ENCODE results near the gene ZFYVE28.

ZFYVE28 gene

GRCh38 chr4:2402048-2402842, 16.2 kb downstream of the ZFYVE28 start:
- TF ChIP-seq CTCF (IDR thresholded peaks at IDR 0.05; ENCODE audit: low read depth, low read length), result no peak
- no peak for DNase-seq (ENCODE audit: extremely low read depth, low read depth)

- TF ChIP-seq CTCF (IDR thresholded peaks at IDR 0.05; ENCODE audit: low read depth, low read length), result no peak
Measured at GRCh38 chr4:2401610-2401983, 16.8 kb downstream of the ZFYVE28 start.

GRCh38 chr4:2400841-2401609, 17.4 kb downstream of the ZFYVE28 start:
- no peak for DNase-seq (ENCODE audit: extremely low read depth, low read depth)

More at GRCh38 chr4:2401610-2401983, 16.8 kb downstream of the ZFYVE28 start:
- DNase-seq (ENCODE audit: extremely low read depth, low read depth), result no peak

GRCh38 chr4:2399631-2400190, 18.7 kb downstream of the ZFYVE28 start:
- no peak for TF ChIP-seq CTCF (IDR thresholded peaks at IDR 0.05; ENCODE audit: low read depth, low read length)
- no peak for DNase-seq (ENCODE audit: extremely low read depth, low read depth)

More at GRCh38 chr4:2400841-2401609, 17.4 kb downstream of the ZFYVE28 start:
- no peak for TF ChIP-seq CTCF (IDR thresholded peaks at IDR 0.05; ENCODE audit: low read depth, low read length)

GRCh38 chr4:2399216-2399615, 19.2 kb downstream of the ZFYVE28 start:
- no peak for DNase-seq (ENCODE audit: extremely low read depth, low read depth)
- TF ChIP-seq CTCF (IDR thresholded peaks at IDR 0.05; ENCODE audit: low read depth, low read length), result no peak

- TF ChIP-seq CTCF (IDR thresholded peaks at IDR 0.05; ENCODE audit: low read depth, low read length), result no peak
- DNase-seq (ENCODE audit: extremely low read depth, low read depth), result no peak
Measured at GRCh38 chr4:2397596-2398379, 20.7 kb downstream of the ZFYVE28 start.

Measured in AG09319 (cell line).